K562 (cell line): ENCODE data around the gene NAV2.

ENCODE experiments used
- CBX5 ChIP-seq: IDR thresholded peaks from 2 replicates; pipeline ENCODE4 v1.6.1; 2014; ENCODE audit warnings: low read depth, borderline replicate concordance
- CREB1 ChIP-seq, 2 experiments: sonication (generic) in 1 of 2; formaldehyde crosslinking in 1 of 2; IDR thresholded peaks; 2 replicates each; pipeline versions ENCODE4 v1.6.1 to v1.8.0; 2012 to 2022; ENCODE audit warnings: inconsistent platforms in 1 of 2, mild to moderate bottlenecking in 1 of 2, missing genetic modification reagents in 1 of 2, moderate library complexity in 1 of 2
- CTBP1 ChIP-seq: fragments of 450-650 bp; IDR thresholded peaks from 2 replicates; pipeline ENCODE4 v1.6.1; 2016; ENCODE audit warnings: borderline replicate concordance
- PHF8 ChIP-seq: fragments of 200-600 bp; sonication (generic); IDR thresholded peaks from 2 replicates; pipeline ENCODE4 v1.6.1; 2012; ENCODE audit warnings: mixed run types, mild to moderate bottlenecking, inconsistent platforms, low read length, moderate library complexity, borderline replicate concordance
- POLR2A ChIP-seq: fragments of 450-650 bp; conservative IDR thresholded peaks from 2 replicates; pipeline ENCODE4 v1.6.1; 2016
- POLR2AphosphoS5 ChIP-seq: IDR thresholded peaks from 2 replicates; pipeline ENCODE4 v1.6.1; 2011; ENCODE audit warnings: mild to moderate bottlenecking, low read depth, low read length, moderate library complexity; ENCODE audit not compliant: control insufficient read depth, insufficient read depth
- RBFOX2 ChIP-seq: fragments of 200-400 bp; formaldehyde crosslinking; IDR thresholded peaks from 2 replicates; pipeline ENCODE4 v1.6.1; 2017; ENCODE audit warnings: low read depth, mild to moderate bottlenecking, low read length, moderate library complexity
- RFX5 ChIP-seq: IDR thresholded peaks from 2 replicates; pipeline ENCODE4 v1.6.1; 2011; ENCODE audit warnings: low read depth, mild to moderate bottlenecking, improper control_type of control experiment, low read length
- TCF7 ChIP-seq: sonication (generic); IDR thresholded peaks from 2 replicates; pipeline ENCODE4 v1.6.1; 2016; ENCODE audit warnings: antibody characterized with exemption, borderline replicate concordance
- ZNF696 ChIP-seq: fragments of 250-450 bp; sonication (Bioruptor Pico); conservative IDR thresholded peaks from 2 replicates; pipeline ENCODE4 v1.4.0; 2020; ENCODE audit warnings: mild to moderate bottlenecking, moderate library complexity
- TF ChIP-seq, protein P1 (sequence below), 3 experiments: IDR thresholded peaks in 2 of 3; conservative IDR thresholded peaks in 1 of 3; 2 replicates each; pipeline ENCODE4 v1.5.1; 2011 to 2012; ENCODE audit warnings: low read length in 3 of 3, mild to moderate bottlenecking in 3 of 3, control low read depth in 2 of 3, improper control_type of control experiment in 1 of 3, inconsistent platforms in 1 of 3, low read depth in 1 of 3, mixed read lengths in 1 of 3, moderate library complexity in 1 of 3; ENCODE audit not compliant: insufficient read depth in 2 of 3
- TF ChIP-seq, protein P2 (sequence below): fragments of 250-450 bp; sonication (Bioruptor Pico); IDR thresholded peaks from 2 replicates; pipeline ENCODE4 v1.5.0; 2021; ENCODE audit warnings: mild to moderate bottlenecking, borderline replicate concordance
- TF ChIP-seq, protein P3 (sequence below): sonication (generic); formaldehyde crosslinking; IDR thresholded peaks from 2 replicates; pipeline ENCODE4 v1.8.1; 2022; ENCODE audit warnings: missing genetic modification reagents
- TF ChIP-seq, protein P4 (sequence below): fragments of 250-450 bp; sonication (Bioruptor Pico); IDR thresholded peaks from 2 replicates; pipeline ENCODE4 v1.4.0; 2020; ENCODE audit warnings: borderline replicate concordance

DNA sequence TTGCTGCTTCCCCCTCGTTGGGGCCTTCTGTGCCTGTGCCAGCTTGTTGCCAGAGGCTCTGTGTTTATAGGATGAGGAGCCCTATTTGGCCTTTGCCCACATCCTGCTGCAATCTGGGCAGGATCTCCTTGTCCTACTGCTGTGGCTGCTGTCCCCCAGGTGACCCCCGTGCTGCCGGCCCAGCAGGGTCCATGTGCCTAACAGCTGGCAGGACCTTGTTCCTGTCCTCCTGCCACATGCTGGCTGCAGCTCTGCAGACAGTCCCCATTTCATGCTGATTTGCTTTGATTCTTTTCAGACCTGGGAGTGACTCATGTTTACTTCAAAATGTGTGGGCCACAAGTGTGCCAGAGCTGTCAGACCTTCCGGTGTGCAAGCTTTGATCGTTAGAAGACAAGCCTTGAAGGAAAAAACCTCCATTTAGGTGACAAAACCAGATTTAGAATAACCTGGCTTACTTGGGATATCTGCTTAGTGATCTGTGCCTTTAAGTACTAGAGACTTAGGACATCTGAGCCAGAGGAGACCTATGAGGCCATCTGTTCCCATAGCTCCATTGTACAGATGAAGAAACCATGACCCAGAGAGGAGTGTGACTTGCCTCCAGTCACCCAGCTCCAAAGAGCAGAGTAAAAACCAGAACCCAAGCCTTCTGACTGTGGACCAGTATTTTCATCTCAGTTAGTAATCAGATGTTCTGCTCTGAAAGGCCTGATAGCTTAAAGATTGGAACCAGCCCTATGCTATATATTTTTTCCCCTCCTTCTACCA, 11.1 kb downstream of the NAV2 start:
- no peak for TF ChIP-seq CTBP1
- TF ChIP-seq CREB1 (IDR thresholded peaks at IDR 0.05): no peak
- TF ChIP-seq CREB1 (CRISPR knock-in tag; IDR thresholded peaks at IDR 0.05): no peak
- no peak for TF ChIP-seq RBFOX2
- no peak for TF ChIP-seq TCF7
- no peak for TF ChIP-seq ZNF696 (CRISPR knock-in tag)
- TF ChIP-seq, protein P1, sequence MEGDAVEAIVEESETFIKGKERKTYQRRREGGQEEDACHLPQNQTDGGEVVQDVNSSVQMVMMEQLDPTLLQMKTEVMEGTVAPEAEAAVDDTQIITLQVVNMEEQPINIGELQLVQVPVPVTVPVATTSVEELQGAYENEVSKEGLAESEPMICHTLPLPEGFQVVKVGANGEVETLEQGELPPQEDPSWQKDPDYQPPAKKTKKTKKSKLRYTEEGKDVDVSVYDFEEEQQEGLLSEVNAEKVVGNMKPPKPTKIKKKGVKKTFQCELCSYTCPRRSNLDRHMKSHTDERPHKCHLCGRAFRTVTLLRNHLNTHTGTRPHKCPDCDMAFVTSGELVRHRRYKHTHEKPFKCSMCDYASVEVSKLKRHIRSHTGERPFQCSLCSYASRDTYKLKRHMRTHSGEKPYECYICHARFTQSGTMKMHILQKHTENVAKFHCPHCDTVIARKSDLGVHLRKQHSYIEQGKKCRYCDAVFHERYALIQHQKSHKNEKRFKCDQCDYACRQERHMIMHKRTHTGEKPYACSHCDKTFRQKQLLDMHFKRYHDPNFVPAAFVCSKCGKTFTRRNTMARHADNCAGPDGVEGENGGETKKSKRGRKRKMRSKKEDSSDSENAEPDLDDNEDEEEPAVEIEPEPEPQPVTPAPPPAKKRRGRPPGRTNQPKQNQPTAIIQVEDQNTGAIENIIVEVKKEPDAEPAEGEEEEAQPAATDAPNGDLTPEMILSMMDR (IDR thresholded peaks at IDR 0.05 in 2 of 3, conservative IDR thresholded peaks at IDR 0.05 in 1 of 3; ENCODE audit: insufficient read depth in 2 of 3, low read depth in 1 of 3, low read length in 3 of 3): no peak
- TF ChIP-seq, protein P2, sequence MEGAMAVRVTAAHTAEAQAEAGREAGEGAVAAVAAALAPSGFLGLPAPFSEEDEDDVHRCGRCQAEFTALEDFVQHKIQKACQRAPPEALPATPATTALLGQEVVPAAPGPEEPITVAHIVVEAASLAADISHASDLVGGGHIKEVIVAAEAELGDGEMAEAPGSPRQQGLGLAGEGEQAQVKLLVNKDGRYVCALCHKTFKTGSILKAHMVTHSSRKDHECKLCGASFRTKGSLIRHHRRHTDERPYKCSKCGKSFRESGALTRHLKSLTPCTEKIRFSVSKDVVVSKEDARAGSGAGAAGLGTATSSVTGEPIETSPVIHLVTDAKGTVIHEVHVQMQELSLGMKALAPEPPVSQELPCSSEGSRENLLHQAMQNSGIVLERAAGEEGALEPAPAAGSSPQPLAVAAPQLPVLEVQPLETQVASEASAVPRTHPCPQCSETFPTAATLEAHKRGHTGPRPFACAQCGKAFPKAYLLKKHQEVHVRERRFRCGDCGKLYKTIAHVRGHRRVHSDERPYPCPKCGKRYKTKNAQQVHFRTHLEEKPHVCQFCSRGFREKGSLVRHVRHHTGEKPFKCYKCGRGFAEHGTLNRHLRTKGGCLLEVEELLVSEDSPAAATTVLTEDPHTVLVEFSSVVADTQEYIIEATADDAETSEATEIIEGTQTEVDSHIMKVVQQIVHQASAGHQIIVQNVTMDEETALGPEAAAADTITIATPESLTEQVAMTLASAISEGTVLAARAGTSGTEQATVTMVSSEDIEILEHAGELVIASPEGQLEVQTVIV (CRISPR knock-in tag): no peak
- TF ChIP-seq CBX5: no peak
- TF ChIP-seq, protein P3, sequence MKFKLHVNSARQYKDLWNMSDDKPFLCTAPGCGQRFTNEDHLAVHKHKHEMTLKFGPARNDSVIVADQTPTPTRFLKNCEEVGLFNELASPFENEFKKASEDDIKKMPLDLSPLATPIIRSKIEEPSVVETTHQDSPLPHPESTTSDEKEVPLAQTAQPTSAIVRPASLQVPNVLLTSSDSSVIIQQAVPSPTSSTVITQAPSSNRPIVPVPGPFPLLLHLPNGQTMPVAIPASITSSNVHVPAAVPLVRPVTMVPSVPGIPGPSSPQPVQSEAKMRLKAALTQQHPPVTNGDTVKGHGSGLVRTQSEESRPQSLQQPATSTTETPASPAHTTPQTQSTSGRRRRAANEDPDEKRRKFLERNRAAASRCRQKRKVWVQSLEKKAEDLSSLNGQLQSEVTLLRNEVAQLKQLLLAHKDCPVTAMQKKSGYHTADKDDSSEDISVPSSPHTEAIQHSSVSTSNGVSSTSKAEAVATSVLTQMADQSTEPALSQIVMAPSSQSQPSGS (CRISPR knock-in tag): no peak
- no peak for TF ChIP-seq RFX5
- TF ChIP-seq PHF8: no peak
- TF ChIP-seq POLR2A: no peak
- TF ChIP-seq, protein P4, sequence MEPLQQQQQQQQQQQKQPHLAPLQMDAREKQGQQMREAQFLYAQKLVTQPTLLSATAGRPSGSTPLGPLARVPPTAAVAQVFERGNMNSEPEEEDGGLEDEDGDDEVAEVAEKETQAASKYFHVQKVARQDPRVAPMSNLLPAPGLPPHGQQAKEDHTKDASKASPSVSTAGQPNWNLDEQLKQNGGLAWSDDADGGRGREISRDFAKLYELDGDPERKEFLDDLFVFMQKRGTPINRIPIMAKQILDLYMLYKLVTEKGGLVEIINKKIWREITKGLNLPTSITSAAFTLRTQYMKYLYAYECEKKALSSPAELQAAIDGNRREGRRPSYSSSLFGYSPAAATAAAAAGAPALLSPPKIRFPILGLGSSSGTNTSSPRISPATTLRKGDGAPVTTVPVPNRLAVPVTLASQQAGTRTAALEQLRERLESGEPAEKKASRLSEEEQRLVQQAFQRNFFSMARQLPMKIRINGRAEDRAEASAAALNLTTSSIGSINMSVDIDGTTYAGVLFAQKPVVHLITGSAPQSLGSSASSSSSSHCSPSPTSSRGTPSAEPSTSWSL (CRISPR knock-in tag): no peak
- TF ChIP-seq POLR2AphosphoS5: no peak
